SK-MEL-5 (cell line): ENCODE measurements around the gene CELA2B. TPM values are rescaled to one million over a fixed set of nuclear protein-coding genes. Genes with fewer than 3 reads are reported as not detected.
"Not testable (repeated sequence)": the region's sequence is repeated elsewhere in the genome, so short reads cannot be mapped to it uniquely, and the experiment has no call there.

ENCODE experiments used
- DNase-seq: peaks from one replicate; pipeline ENCODE4 v3.0.0-alpha.2; 2016; ENCODE audit warnings: low read depth, low spot score
- in situ Hi-C: cut with HindIII; loops from 2 replicates; pipeline ENCODE4 v1.10.0; 2016; ENCODE audit warnings: low sequenced_read_pairs, high pct_unique_total_duplicates, low pct_unique_long_range_greater_than_20kb
- polyA plus RNA-seq, 2 experiments: library from polyadenylated mRNA; depleted of rRNA; stranded (reverse); fragments of >200 nt; gene quantifications; 2 replicates each; pipeline ENCODE4 v1.2.3, GENCODE V29; 2015
- total RNA-seq: library from RNA; depleted of rRNA; stranded (reverse); fragments of >200 nt; shearing (Covaris generic); gene quantifications from 2 replicates; pipeline ENCODE4 v1.2.3, GENCODE V29; 2014; rRNA removed

The CELA2B gene
- total RNA-seq = not detected in 2 replicates
- polyA plus RNA-seq (2015; cell fraction: cytosol; rRNA removed) = not detected in 2 replicates
- polyA plus RNA-seq (2015; cell fraction: nucleus; rRNA removed) = not detected in 2 replicates

DNA sequence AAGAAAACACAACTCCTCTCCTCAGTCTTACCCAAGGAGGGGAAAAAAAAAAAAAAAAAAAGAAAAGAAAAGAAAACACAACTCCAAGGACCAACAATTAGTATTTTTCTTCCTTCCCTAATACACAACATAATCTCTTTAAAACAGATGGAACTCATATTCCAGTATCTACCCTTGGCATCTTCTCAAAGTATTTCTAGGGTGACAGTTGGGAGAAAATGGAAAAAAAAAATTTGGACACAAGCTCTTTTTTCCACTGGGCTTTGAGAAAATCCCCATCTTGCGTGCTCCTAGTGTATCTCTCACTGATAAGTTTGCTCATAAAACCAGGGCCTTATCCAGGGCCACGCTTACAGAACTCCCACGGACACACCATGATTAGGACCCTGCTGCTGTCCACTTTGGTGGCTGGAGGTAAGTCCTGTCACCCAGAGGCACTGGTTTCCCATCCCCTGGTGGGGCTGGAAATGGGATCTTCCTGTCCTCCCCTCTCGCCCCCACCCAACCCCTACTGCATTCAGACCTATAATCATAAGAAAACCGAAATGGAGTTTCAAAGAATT lies at the start of gene CELA2B:
TSS of gene CELA2B (plus strand) at position 353 of the 563 bp plus-strand sequence. CDS start at position 375, 22 bp downstream.
- in situ Hi-C loops = no loop called here
- no peak for DNase-seq

DNA sequence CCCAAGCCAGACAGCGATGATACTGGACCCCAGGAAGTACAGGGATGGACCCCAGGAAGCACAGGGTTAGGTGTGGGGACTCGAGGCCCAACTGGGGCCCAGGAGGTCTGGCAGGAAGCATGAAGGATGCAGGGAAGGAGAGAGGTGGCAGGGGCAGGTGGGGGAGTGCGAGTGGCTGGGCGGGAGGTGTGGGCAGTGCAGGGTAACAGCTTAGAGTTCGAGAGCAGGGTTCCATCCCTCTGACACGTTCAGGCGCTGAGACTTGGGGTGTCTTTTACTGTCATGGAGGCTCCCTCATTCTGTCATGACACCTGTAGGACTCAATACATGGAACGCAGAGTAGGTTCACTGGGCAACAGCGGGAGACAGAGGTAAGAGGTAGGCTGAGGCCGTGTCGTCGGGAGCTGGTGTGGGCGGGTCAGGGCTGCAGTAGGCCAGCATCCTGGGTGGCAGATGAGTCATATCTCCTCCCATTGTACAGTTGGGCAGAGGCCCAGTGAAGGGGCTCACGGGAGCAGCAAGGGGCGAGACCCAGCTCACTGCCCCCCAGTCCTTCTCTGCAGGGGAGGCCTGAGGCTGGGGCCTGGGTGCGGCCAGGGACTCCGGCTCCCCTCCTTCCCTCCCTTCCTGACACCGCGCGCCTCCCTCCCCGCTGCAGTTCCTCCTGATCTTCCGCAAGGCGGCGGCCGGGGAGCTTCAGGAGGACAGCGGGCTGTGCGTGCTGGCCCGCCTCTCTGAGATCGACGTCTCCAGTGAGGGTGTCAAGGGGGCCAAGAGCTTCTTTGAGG lies 49.2 kb upstream of the CELA2B start:
- DNase-seq = no peak
- in situ Hi-C loops = no loop called here

DNA sequence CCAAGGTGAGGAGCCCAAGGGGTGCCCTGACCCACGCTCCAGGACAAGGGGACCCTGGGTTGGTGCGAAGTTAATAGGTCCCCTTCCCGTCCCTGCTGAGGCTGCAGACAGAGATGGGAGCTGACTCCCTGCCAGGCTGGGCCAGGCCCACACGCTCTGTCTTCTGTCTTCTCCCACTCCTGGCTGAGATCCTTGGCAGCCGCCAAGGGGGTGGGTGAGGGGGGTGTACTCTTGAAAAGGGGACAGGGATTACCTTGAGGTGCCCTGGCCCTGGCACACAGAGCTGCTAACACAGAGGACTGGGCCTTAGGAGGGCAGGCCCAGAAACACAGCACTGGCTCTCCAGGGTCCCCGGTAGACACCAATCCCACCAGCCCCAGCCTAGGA lies 48.6 kb upstream of the CELA2B start:
- DNase-seq = no peak
- in situ Hi-C loops = no loop called here

DNA sequence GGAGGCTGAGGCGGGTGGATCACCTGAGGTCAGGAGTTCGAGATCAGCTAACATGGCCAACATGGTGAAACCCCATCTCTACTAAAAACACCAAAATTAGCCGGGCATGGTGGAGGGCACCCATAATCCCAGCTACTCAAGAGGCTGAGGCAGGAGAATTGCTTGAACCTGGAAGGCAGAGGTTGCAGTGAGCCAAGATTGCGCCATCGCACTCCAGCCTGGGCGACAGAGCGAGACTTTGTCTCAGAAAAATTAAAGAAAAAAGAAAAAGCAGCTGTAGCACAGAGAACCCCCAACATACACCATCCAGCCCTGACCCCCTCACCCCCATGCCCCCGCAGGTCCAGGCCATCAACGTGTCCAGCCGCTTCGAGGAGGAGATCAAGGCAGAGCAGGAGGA lies 47.7 kb upstream of the CELA2B start:
- in situ Hi-C loops, DNase-seq: not testable (repeated sequence)

DNA sequence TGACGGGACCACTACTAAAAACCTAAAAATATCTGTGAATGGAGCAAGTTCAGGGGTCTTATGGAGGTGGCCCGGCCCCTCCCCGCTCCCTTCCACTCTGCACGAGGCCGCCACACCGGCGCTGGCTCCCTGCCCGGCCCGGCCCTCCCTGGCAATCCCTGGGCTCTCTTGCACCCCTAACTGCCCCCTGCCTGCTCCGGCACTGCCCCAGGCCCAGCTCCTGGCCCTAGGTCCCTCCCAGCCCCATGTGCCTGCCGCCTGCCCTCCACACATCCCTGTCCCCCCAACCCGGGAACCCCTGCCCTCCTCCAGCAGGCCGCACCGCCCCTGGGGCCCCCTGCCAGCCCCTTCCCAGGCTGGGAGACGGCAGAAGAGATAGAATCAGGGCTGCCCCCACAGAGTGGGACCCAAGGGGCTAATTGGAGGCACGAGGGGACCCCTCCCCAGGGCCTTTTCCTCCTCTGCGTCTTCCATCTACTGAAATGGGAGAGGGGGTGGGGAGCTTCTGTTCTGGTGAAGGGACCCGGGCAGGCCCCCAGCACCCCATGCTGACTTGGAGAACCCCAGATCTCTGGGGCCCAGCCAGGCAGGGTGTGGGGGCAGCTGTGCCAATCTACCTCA lies 47.0 kb upstream of the CELA2B start:
- in situ Hi-C loops = no loop called here
- DNase-seq = no peak

DNA sequence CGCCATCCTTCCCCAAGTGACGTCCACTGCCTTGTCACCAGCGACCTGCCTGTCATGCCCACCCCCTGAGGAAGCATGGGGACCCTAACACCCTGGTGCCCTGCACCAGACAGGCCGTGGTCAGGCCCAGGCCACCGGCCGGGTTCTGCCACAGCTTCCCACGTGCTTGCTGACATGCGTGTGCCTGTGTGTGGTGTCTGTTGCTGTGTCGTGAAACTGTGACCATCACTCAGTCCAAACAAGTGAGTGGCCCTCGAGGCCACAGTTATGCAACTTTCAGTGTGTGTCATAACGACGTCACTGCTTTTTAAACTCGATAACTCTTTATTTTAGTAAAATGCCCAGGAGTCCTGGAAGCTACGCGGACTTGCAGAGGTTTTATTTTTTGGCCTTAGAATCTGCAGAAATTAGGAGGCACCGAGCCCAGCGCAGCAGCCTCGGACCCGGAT lies 46.2 kb upstream of the CELA2B start:
- in situ Hi-C loops = no loop called here
- no peak for DNase-seq

DNA sequence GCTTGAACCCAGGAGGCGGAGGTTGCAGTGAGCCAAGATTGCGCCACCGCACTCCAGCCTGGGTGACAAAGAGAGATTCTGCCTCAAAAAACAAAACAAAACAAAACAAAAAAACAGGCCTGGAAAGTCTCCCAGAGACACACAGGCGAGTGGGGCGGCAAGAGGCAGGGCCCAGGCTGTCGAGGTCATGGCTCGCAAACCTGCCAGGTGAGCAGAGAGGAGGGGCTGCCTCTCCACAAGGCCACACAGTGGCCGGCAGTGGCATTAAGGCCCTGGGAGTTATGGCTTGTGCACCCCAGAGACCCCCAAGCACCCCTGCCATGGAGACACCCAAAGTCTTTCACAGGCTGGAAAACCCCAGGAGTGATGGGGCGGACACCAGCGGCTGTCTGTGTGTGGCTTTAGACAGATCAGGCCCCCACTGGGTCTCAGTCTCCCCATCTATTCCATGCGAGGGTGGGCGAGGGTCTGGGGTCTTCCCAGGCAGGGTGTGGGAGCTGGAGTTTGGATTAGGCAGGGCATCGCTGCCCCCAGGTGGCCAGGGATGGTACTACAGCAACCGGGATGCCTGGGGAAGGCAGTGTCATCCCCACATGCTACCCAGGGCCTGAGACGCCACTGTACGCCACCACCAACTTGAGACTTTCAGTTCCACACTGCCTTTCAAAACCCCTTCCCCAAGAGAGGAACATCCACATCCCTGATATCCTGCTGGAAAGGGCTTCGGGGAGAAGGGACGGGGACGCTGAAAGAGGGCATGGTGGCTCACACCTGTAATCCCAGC lies 44.9 kb upstream of the CELA2B start:
- DNase-seq = peak; percentile 59

DNA sequence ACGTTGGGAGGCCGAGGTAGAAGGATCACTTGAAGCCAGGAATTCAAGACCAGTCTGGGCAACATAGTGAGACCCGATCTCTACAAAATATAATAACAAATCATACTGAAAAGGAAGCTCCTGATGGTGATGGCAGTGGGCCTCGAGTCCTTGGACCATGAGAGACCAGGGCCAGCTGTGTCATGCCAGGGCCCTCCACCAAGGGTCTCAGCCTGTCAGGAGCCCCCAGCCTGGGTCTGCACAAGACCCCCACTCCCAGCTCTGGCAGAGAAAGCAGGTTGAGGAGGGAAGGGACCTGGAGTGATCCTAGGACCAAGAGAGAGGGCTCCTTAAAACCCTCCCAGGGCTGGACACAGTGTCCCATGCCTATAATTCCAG lies 44.3 kb upstream of the CELA2B start:
- in situ Hi-C loops = no loop called here
- no peak for DNase-seq

More for the DNA sequence above, 44.9 kb upstream of the CELA2B start:
- in situ Hi-C loops = no loop called here

DNA sequence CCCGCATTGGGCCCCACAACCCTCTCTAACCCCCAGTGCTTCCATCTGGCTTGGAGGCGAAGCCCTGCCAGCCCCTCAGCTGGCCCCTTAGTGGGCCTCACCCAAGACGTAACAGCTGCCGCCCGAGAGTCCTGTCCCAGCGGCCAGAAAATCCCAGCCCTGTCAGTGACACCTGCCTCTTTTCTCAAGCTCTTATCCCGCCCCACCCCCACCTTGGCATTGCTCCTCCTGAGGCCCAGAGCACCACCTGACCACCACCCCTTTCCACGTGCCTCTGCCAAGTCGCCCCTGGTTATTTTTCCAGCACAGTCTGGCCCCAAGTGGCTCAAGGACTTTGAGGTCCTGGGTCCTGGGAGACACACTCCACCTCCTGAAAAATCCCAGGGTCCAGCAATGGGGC lies 43.6 kb upstream of the CELA2B start:
- in situ Hi-C loops = no loop called here
- no peak for DNase-seq

DNA sequence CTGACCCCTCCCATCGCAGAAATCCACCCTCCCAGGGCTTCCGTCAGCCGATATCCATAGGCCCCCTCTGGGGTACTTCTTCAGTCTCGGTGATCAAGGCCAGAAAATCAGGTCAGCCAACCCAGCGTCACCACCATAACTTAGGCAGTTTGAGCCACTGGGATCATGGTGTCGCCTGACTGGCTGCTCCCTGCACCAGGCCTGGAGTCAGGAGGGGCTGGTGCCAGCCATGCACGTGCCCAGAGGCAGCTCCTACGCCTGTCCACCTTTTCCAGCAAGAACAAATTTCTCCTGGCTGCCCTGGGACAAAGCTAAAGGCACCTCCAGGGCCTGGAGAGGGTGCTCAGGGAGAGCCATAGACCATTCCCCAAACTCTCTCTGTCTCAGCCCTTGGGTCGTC lies 42.4 kb upstream of the CELA2B start:
- in situ Hi-C loops = no loop called here
- DNase-seq = no peak

DNA sequence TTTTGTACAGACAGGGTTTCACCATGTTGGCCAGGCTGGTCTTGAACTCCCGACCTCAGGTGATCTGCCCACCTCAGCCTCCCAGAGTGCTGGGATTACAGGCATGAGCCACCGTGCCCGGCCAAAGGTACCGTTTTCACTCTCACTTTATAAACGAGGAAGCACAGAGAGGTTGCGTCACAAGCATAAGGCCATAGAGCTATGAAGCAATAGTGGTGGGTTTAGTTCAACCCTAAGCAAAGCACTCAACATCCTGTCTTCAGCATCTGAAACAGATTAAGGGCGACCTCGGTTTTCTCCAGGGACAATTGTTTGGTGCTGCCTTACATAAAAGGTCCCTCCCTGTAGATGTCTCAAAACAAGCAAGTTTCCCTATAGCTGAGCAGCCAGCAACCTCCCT lies 41.2 kb upstream of the CELA2B start:
- in situ Hi-C loops, DNase-seq: not testable (repeated sequence)

DNA sequence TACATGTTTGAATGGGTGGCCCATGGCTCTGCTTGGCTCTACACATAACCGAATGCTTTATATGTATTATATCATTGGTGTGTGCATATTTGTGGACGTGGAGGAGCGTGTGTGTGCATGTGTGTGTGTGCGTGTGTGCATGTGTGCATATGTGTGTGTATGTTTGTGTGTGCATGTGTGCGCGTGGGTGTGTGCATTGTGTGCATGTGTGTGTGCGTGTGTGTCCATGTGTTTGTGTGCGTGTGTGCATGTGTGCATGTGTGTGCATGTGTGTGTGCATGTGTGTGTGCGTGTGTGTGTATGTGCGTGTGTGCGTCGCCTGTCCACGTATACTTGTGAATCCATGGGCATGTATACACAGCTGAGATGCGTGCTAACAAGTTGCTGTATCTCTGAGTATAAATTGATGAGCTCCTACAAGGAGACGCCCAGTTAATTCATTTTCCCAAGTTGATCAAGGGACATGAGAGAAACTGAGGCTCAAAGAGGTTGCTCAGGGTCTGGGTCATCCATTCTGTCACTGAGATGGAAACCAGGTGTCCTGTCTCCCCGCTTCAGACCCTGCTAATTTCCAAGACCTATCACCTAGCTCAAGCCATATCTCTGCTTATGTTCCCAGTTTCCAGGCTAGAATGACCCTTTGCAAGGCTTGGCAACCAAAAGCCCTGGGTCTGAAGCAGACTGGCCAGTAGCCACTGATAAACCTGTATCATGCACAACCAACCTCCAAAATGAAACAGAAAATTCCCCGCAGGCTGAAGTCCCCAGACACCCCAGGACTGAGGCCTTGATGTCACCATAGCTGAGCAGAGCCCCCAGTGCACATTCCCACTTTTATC lies 40.4 kb upstream of the CELA2B start:
- DNase-seq = no peak
- in situ Hi-C loops = no loop called here

DNA sequence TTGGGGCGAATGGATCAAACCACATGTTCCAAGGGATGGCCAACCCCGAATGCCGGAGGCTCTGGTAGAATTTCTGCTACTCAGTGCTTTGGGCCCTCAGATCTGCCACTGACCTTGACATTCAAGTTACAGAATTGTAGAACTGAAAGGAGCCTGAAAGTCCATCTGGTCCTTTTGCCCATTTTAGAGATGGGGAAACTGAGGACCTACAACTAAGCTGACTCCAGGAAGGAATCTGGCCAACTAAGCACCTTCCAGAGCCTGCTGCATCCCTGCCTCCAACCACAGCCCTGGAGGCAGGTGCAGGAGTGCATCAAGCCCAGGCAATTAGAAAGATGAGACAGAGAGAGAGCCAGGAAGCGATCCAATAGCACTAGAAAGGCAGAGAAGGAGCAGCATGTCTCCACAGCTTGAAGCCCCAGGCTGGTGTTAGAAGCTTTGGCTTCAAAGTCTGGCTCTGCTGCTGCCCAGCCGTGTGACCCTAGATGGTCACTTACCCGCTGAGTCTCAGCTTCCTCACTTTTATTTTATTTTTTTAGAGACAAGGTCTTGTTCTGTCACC lies 38.9 kb upstream of the CELA2B start:
- DNase-seq = no peak
- in situ Hi-C loops = no loop called here

DNA sequence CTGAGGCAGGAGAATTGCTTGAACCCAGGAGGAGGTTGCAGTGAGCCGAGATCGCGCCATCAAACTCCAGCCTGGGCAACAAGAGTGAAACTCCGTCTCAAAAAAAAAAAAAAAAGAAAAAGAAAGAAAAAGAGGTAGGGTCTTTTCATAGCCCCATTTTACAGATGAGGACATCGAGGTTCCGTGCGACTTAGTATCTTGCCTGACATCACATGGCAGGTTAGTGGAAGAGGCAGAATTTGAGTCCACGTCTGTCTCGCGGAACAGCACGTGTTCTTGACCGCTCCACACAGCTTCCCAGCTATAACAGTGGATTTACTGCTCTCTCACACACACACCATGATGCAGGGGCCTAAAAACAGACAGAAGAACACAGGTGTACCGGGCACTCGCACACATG lies 36.6 kb upstream of the CELA2B start:
- in situ Hi-C loops = no loop called here
- no peak for DNase-seq

DNA sequence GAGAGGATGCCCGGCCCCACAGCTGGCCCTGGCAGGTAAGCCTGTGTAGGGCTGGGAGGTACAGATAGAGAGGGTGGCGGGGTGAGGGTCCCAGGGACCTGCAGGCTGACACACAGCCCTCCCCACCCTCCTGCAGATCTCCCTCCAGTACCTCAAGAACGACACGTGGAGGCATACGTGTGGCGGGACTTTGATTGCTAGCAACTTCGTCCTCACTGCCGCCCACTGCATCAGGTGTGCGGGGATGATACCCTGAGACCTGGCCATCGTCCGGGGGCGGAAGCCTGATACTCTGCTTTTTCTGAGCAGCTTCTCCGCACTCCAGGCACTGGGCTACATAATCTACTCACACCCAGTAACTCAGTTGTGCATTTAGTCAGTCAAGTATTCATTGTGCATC lies 35.5 kb upstream of the CELA2B start:
- DNase-seq = no peak
- in situ Hi-C loops = no loop called here

DNA sequence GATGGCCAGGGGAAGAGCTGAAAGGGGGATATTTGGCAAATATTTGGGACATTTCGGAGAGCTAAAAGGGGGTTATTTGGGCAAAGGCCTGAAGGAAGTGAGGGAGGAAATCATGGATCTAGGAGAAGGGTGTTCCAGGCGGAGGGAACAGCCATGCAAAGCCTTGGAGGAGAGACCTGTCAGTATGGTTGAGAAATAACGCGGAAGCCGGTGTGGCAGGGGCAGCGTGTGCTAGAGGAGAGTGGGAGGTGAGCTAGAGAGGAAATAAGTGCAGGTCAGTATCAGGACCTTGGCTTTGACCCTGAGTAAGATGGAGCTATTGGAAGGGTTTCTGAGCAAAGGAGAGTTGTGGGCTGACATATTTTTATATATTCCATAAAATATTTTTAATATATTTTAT lies 34.7 kb upstream of the CELA2B start:
- in situ Hi-C loops = no loop called here

DNA sequence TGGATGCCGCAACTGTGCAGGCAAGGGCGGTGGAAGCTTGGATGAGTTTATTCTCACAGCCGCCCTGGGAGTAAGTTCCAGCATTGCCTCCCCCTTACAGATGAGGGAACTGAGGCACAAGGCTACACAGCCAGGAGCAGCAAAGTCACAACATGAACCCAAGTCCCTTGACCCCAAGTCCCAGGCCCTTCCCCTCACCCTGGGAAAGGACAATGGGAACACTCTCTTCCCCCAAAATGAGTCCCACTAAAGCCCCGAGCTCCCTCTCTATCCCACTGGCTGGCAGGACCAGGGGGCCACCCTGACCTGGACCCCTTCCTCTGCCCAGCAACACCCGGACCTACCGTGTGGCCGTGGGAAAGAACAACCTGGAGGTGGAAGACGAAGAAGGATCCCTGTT lies 33.8 kb upstream of the CELA2B start:
- DNase-seq = no peak
- in situ Hi-C loops = no loop called here

More for the DNA sequence above, 34.7 kb upstream of the CELA2B start:
- no peak for DNase-seq
